IPS-18a (cell line): ENCODE results near the gene DUSP1.

ENCODE experiments used
- H3K27ac ChIP-seq: one replicate; pipeline ENCODE4 v1.5.1; 2013; ENCODE audit warnings: low read length
- H3K27me3 ChIP-seq: one replicate; pipeline ENCODE4 v1.6.1; 2013; ENCODE audit warnings: mild to moderate bottlenecking, low read length; ENCODE audit not compliant: control insufficient read depth, insufficient read depth
- H3K36me3 ChIP-seq: one replicate; pipeline ENCODE4 v1.6.1; 2013; ENCODE audit warnings: low read depth, low read length; ENCODE audit not compliant: control insufficient read depth
- H3K4me1 ChIP-seq: one replicate; pipeline ENCODE4 v1.6.1; 2013; ENCODE audit warnings: low read depth, low read length; ENCODE audit not compliant: control insufficient read depth
- H3K4me3 ChIP-seq: one replicate; pipeline ENCODE4 v1.5.1; 2013; ENCODE audit warnings: low read length
- H3K9ac ChIP-seq: one replicate; pipeline ENCODE4 v1.6.1; 2013; ENCODE audit warnings: mild to moderate bottlenecking, low read length, moderate library complexity
- H3K9me3 ChIP-seq: one replicate; pipeline ENCODE4 v1.6.1; 2013; ENCODE audit warnings: low read depth, low read length; ENCODE audit not compliant: control insufficient read depth

Gene DUSP1

GRCh38 chr5:172774561-172775315 is 3.7 kb upstream of the DUSP1 start:
- H3K4me3 ChIP-seq, result no peak overlapping the region
- peaks cover 33% of the 10 kb centered on the region for H3K27me3 ChIP-seq
- H3K36me3 ChIP-seq, result no peaks in the 10 kb centered on the region
- H3K4me1 ChIP-seq, result peaks cover 8% of the 10 kb centered on the region
- no peak overlapping the region for H3K9ac ChIP-seq
- no peak overlapping the region for H3K27ac ChIP-seq
- H3K9me3 ChIP-seq, result no peaks in the 10 kb centered on the region

- peaks cover 8% of the 10 kb centered on the region for H3K36me3 ChIP-seq
- H3K9me3 ChIP-seq, result no peaks in the 10 kb centered on the region
- H3K27ac ChIP-seq, result no peak overlapping the region
- no peak overlapping the region for H3K9ac ChIP-seq
- H3K4me3 ChIP-seq, result no peak overlapping the region
- H3K4me1 ChIP-seq, result peaks cover 13% of the 10 kb centered on the region
- peaks cover 38% of the 10 kb centered on the region for H3K27me3 ChIP-seq
Measured at GRCh38 chr5:172773481-172774469, 2.8 kb upstream of the DUSP1 start.

- Histone ChIP-seq H3K9me3 (no peaks in the 10 kb centered on the region), H3K4me3 (peak overlapping the region; percentile 84), H3K36me3 (peaks cover 21% of the 10 kb centered on the region), H3K27me3 (peaks cover 38% of the 10 kb centered on the region), H3K9ac (peak overlapping the region; percentile 6), H3K27ac (no peak overlapping the region), H3K4me1 (peaks cover 13% of the 10 kb centered on the region)
Measured at GRCh38 chr5:172772112-172772906, 1.3 kb upstream of the DUSP1 start.

GRCh38 chr5:172771439-172772111 is 580 bp upstream of the DUSP1 start:
- Histone ChIP-seq H3K27ac (peak overlapping the region; percentile 12), H3K4me1 (peaks cover 13% of the 10 kb centered on the region), H3K9me3 (no peaks in the 10 kb centered on the region), H3K27me3 (peaks cover 38% of the 10 kb centered on the region), H3K9ac (peak overlapping the region; percentile 93), H3K36me3 (peaks cover 21% of the 10 kb centered on the region), H3K4me3 (peak overlapping the region; percentile 84)

- H3K4me1 ChIP-seq, result peaks cover 18% of the 10 kb centered on the region
- H3K36me3 ChIP-seq, result peaks cover 21% of the 10 kb centered on the region
- peak overlapping the region; percentile 93 for H3K9ac ChIP-seq
- no peaks in the 10 kb centered on the region for H3K9me3 ChIP-seq
- no peak overlapping the region for H3K27ac ChIP-seq
- peak overlapping the region; percentile 84 for H3K4me3 ChIP-seq
- peaks cover 38% of the 10 kb centered on the region for H3K27me3 ChIP-seq
Measured at GRCh38 chr5:172770374-172770674, 671 bp downstream of the DUSP1 start.

- H3K9me3 ChIP-seq, result no peaks in the 10 kb centered on the region
- peaks cover 20% of the 10 kb centered on the region for H3K4me1 ChIP-seq
- peaks cover 38% of the 10 kb centered on the region for H3K27me3 ChIP-seq
- H3K27ac ChIP-seq, result no peak overlapping the region
- peak overlapping the region; percentile 84 for H3K4me3 ChIP-seq
- peaks cover 21% of the 10 kb centered on the region for H3K36me3 ChIP-seq
- H3K9ac ChIP-seq, result peak overlapping the region; percentile 93
Measured at GRCh38 chr5:172769616-172770373, 1.2 kb downstream of the DUSP1 start.

GRCh38 chr5:172769342-172769615 is 1.7 kb downstream of the DUSP1 start:
- H3K27me3 ChIP-seq, result peaks cover 33% of the 10 kb centered on the region
- H3K9me3 ChIP-seq, result no peaks in the 10 kb centered on the region
- no peak overlapping the region for H3K9ac ChIP-seq
- peak overlapping the region; percentile 84 for H3K4me3 ChIP-seq
- peaks cover 21% of the 10 kb centered on the region for H3K36me3 ChIP-seq
- no peak overlapping the region for H3K27ac ChIP-seq
- peaks cover 23% of the 10 kb centered on the region for H3K4me1 ChIP-seq

- Histone ChIP-seq H3K27me3 (peaks cover 28% of the 10 kb centered on the region), H3K9ac (no peak overlapping the region), H3K4me3 (peak overlapping the region; percentile 84), H3K27ac (no peak overlapping the region), H3K36me3 (peaks cover 21% of the 10 kb centered on the region), H3K9me3 (no peaks in the 10 kb centered on the region), H3K4me1 (peaks cover 23% of the 10 kb centered on the region)
Measured at GRCh38 chr5:172768573-172769341, 2.2 kb downstream of the DUSP1 start.

GRCh38 chr5:172768098-172768572 is 2.9 kb downstream of the DUSP1 start:
- Histone ChIP-seq H3K4me3 (no peak overlapping the region), H3K36me3 (peaks cover 21% of the 10 kb centered on the region), H3K27ac (no peak overlapping the region), H3K27me3 (peaks cover 22% of the 10 kb centered on the region), H3K9me3 (no peaks in the 10 kb centered on the region), H3K4me1 (peaks cover 23% of the 10 kb centered on the region), H3K9ac (no peak overlapping the region)
